ENCODE measurements around the gene DMBT1. TPM values are rescaled to one million over a fixed set of nuclear protein-coding genes. Genes with fewer than 3 reads are reported as not detected.

Gene DMBT1
- total RNA-seq, 1 donor from 2014 or later: not detected

GRCh38 chr10:122655524-122656307, 95.2 kb downstream of the DMBT1 start:
- Mint-ChIP-seq H3K36me3 (ENCODE audit: low read depth) (no peaks in the 10 kb centered on the region), H3K27me3 (ENCODE audit: low read depth) (peaks cover 53% of the 10 kb centered on the region), H3K27ac (ENCODE audit: unreplicated experiment) (no peak overlapping the region), H3K4me3 (no peak overlapping the region), H3K9me3 (no peaks in the 10 kb centered on the region), H3K4me1 (no peaks in the 10 kb centered on the region)
- DNase-seq (ENCODE audit: low read depth, low spot score): no peak
- TF ChIP-seq, protein P1, sequence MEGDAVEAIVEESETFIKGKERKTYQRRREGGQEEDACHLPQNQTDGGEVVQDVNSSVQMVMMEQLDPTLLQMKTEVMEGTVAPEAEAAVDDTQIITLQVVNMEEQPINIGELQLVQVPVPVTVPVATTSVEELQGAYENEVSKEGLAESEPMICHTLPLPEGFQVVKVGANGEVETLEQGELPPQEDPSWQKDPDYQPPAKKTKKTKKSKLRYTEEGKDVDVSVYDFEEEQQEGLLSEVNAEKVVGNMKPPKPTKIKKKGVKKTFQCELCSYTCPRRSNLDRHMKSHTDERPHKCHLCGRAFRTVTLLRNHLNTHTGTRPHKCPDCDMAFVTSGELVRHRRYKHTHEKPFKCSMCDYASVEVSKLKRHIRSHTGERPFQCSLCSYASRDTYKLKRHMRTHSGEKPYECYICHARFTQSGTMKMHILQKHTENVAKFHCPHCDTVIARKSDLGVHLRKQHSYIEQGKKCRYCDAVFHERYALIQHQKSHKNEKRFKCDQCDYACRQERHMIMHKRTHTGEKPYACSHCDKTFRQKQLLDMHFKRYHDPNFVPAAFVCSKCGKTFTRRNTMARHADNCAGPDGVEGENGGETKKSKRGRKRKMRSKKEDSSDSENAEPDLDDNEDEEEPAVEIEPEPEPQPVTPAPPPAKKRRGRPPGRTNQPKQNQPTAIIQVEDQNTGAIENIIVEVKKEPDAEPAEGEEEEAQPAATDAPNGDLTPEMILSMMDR (conservative IDR thresholded peaks at IDR 0.05): no peak

DNA sequence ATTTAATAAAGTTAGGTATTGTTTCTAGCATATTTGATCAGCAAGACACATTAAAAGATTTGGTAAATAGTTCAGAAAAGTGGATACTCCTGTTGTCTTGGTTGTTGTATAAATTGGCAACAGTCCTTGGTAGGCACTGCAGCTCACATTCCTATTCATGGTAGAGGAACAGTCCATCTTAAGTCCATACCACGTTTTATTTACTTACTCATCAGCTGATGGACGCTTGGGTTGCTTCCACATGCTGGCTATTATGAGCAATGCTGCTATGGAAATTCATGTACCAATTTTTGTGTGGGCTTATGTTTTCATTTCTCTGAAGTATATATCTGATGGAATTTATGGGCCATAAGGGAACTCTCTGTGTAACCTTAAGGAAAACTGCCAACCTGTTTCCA, 95.8 kb downstream of the DMBT1 start:
- Mint-ChIP-seq H3K36me3 (ENCODE audit: low read depth) (no peaks in the 10 kb centered on the region), H3K4me1 (no peaks in the 10 kb centered on the region), H3K27ac (ENCODE audit: unreplicated experiment) (no peak overlapping the region), H3K9me3 (no peaks in the 10 kb centered on the region), H3K27me3 (ENCODE audit: low read depth) (peaks cover 48% of the 10 kb centered on the region), H3K4me3 (no peak overlapping the region)
- no peak for DNase-seq (ENCODE audit: low read depth, low spot score)
- TF ChIP-seq, protein P1 (conservative IDR thresholded peaks at IDR 0.05): no peak

DNA sequence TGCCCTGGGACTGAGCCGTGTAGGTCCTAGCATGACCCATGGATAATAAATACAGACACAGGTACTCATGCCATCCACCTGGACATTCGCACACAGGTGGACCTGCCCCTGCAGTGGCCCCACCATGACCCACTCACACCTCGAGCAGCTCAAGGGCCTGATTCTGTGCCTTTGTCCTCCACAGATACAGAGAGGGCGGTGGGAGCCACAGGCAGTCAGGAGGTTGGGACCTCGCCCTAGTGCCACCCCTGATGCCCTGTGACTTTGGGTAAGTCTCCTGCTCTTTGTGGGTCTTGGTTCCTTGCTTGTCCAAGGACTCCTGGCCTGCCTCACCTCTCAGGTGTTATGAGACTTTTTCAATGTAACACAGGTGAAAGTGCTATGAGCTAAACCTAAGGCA, 96.2 kb downstream of the DMBT1 start:
- no peaks in the 10 kb centered on the region for H3K9me3 Mint-ChIP-seq
- peaks cover 44% of the 10 kb centered on the region for H3K27me3 Mint-ChIP-seq (ENCODE audit: low read depth)
- no peak for DNase-seq (ENCODE audit: low read depth, low spot score)
- no peak overlapping the region for H3K4me3 Mint-ChIP-seq
- H3K4me1 Mint-ChIP-seq: no peaks in the 10 kb centered on the region
- TF ChIP-seq, protein P1 (conservative IDR thresholded peaks at IDR 0.05): no peak
- no peak overlapping the region for H3K27ac Mint-ChIP-seq (ENCODE audit: unreplicated experiment)
- H3K36me3 Mint-ChIP-seq (ENCODE audit: low read depth): no peaks in the 10 kb centered on the region

DNA sequence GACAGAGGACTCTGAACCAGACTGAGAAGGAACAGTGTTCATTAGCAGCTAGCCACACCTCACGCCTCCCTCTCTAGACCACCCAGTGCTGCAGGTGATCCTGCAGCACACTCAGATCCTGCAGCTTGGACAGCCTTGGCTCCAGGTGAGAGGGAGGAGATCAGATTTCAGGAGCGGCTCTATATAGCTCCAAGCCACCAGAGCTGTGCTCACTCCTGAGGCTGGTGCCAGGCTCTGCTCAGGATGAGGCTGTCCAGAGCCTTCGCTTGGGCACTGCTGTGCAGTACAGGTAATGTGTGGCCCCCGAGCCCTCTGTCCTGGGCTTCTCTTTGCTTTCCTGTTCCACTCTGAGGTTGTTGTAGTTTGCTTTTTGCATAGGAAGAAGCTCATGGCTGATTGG, 96.7 kb downstream of the DMBT1 start:
- peaks cover 40% of the 10 kb centered on the region for H3K27me3 Mint-ChIP-seq (ENCODE audit: low read depth)
- no peak overlapping the region for H3K4me3 Mint-ChIP-seq
- DNase-seq (ENCODE audit: low read depth, low spot score): no peak
- H3K4me1 Mint-ChIP-seq: no peaks in the 10 kb centered on the region
- H3K36me3 Mint-ChIP-seq (ENCODE audit: low read depth): no peaks in the 10 kb centered on the region
- no peak overlapping the region for H3K27ac Mint-ChIP-seq (ENCODE audit: unreplicated experiment)
- TF ChIP-seq, protein P1 (conservative IDR thresholded peaks at IDR 0.05): no peak
- no peaks in the 10 kb centered on the region for H3K9me3 Mint-ChIP-seq

DNA sequence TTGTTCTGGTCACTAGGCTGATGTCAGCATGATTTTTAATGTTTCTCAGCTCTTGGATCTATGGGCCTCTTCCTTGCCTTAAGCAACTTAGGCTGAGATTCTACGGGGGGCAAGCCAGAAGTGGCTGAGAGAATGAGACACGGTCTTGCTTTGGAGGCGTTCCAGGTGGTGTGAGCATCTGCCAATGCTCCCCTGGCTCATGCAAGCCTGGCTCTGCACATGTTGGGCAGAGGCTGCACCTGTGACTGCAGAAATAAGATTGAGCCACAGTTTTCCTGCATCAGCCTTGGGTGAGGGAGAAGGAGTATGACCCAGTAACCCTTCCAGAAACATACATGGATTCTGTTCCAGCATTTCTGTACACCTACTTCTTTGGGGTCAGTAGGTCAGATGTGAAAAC, 97.2 kb downstream of the DMBT1 start:
- H3K9me3 Mint-ChIP-seq: no peaks in the 10 kb centered on the region
- TF ChIP-seq, protein P1 (conservative IDR thresholded peaks at IDR 0.05): no peak
- no peak for DNase-seq (ENCODE audit: low read depth, low spot score)
- no peak overlapping the region for H3K27ac Mint-ChIP-seq (ENCODE audit: unreplicated experiment)
- H3K36me3 Mint-ChIP-seq (ENCODE audit: low read depth): no peaks in the 10 kb centered on the region
- H3K27me3 Mint-ChIP-seq (ENCODE audit: low read depth): peaks cover 37% of the 10 kb centered on the region
- no peaks in the 10 kb centered on the region for H3K4me1 Mint-ChIP-seq
- no peak overlapping the region for H3K4me3 Mint-ChIP-seq
